KMS-11 (cell line): ENCODE data around the gene YWHAB.

Source experiments
- H2AFZ ChIP-seq: fragments of 200-600 bp; sonication (generic); 2 replicates; pipeline ENCODE4 v1.6.1; 2016; ENCODE audit warnings: antibody characterized with exemption, mixed run types, low read depth
- H3K27ac ChIP-seq: fragments of 200-600 bp; sonication (generic); 2 replicates; pipeline ENCODE4 v1.6.1; 2016; ENCODE audit warnings: mild to moderate bottlenecking, mixed run types
- H3K27me3 ChIP-seq: fragments of 200-600 bp; sonication (generic); 2 replicates; pipeline ENCODE4 v1.6.1; 2017; ENCODE audit warnings: mild to moderate bottlenecking, low read depth, mixed run types, moderate library complexity; ENCODE audit not compliant: insufficient read depth
- H3K36me3 ChIP-seq: fragments of 200-600 bp; sonication (generic); 2 replicates; pipeline ENCODE4 v1.6.1; 2017; ENCODE audit warnings: mild to moderate bottlenecking, mixed run types; ENCODE audit not compliant: insufficient read depth
- H3K4me1 ChIP-seq: fragments of 200-600 bp; sonication (generic); 2 replicates; pipeline ENCODE4 v1.6.1; 2016; ENCODE audit warnings: mild to moderate bottlenecking, low read depth, mixed run types; ENCODE audit not compliant: poor library complexity, severe bottlenecking
- H3K4me2 ChIP-seq: fragments of 200-600 bp; sonication (generic); 2 replicates; pipeline ENCODE4 v1.7.0; 2016; ENCODE audit warnings: mild to moderate bottlenecking, mixed run types
- H3K4me3 ChIP-seq: fragments of 200-600 bp; sonication (generic); IDR thresholded peaks from 2 replicates; pipeline ENCODE4 v1.6.1; 2017; ENCODE audit warnings: low read depth, low read length, mixed read lengths; ENCODE audit not compliant: insufficient read depth
- H3K79me2 ChIP-seq: fragments of 200-600 bp; sonication (generic); 2 replicates; pipeline ENCODE4 v1.6.1; 2016; ENCODE audit warnings: low read depth, mixed run types; ENCODE audit not compliant: insufficient read depth
- H3K9ac ChIP-seq: fragments of 200-600 bp; sonication (generic); 2 replicates; pipeline ENCODE4 v1.6.1; 2016; ENCODE audit warnings: mild to moderate bottlenecking, mixed run types
- H4K20me1 ChIP-seq: fragments of 200-600 bp; sonication (generic); 2 replicates; pipeline ENCODE4 v1.6.1; 2016; ENCODE audit warnings: mild to moderate bottlenecking, mixed run types; ENCODE audit not compliant: insufficient read depth
- CTCF ChIP-seq: fragments of 200-600 bp; sonication (generic); conservative IDR thresholded peaks from 2 replicates; pipeline ENCODE4 v1.6.1; 2017; ENCODE audit warnings: low read depth, mild to moderate bottlenecking, antibody characterized with exemption, low read length, moderate library complexity, mixed read lengths

The YWHAB gene

GRCh38 chr20:44885392-44886265 lies at the start of gene YWHAB:
YWHAB (plus strand) TSS chr20:44885705; CDS start chr20:44901534, 15,829 bp downstream.
- H3K36me3 ChIP-seq, result no peaks in the 10 kb centered on the region
- H3K4me2 ChIP-seq, result peak within 1 kb of the TSS; percentile 93
- peak within 1 kb of the TSS; percentile 87 for H3K9ac ChIP-seq
- peak within 1 kb of the TSS; percentile 73 for H3K27ac ChIP-seq
- peaks cover 28% of the 10 kb centered on the region for H4K20me1 ChIP-seq
- H3K4me1 ChIP-seq, result peaks cover 45% of the 10 kb centered on the region
- H3K27me3 ChIP-seq, result no peaks in the 10 kb centered on the region
- peak within 1 kb of the TSS; percentile 64 for H2AFZ ChIP-seq
- no peak for TF ChIP-seq CTCF
- H3K79me2 ChIP-seq, result peaks cover 51% of the 10 kb centered on the region
- H3K4me3 ChIP-seq, result peak within 1 kb of the TSS; percentile 60

GRCh38 chr20:44836601-44837120 lies 48.8 kb upstream of the YWHAB start:
- Histone ChIP-seq H3K9ac (no peak overlapping the region), H3K4me3 (no peak overlapping the region), H3K27me3 (no peaks in the 10 kb centered on the region), H3K27ac (no peak overlapping the region), H3K79me2 (no peaks in the 10 kb centered on the region), H2AFZ (no peak overlapping the region), H3K4me2 (no peak overlapping the region), H3K36me3 (no peaks in the 10 kb centered on the region), H3K4me1 (no peaks in the 10 kb centered on the region), H4K20me1 (no peaks in the 10 kb centered on the region)
- no peak for TF ChIP-seq CTCF

- H3K36me3 ChIP-seq, result no peaks in the 10 kb centered on the region
- H3K27ac ChIP-seq, result no peak overlapping the region
- H3K4me1 ChIP-seq, result no peaks in the 10 kb centered on the region
- H3K4me3 ChIP-seq, result no peak overlapping the region
- H2AFZ ChIP-seq, result no peak overlapping the region
- H3K27me3 ChIP-seq, result no peaks in the 10 kb centered on the region
- no peaks in the 10 kb centered on the region for H3K79me2 ChIP-seq
- no peak for TF ChIP-seq CTCF
- no peak overlapping the region for H3K4me2 ChIP-seq
- H3K9ac ChIP-seq, result no peak overlapping the region
- no peaks in the 10 kb centered on the region for H4K20me1 ChIP-seq
Measured at GRCh38 chr20:44837946-44838345, 47.6 kb upstream of the YWHAB start.

GRCh38 chr20:44838521-44838920 lies 47.0 kb upstream of the YWHAB start:
- no peaks in the 10 kb centered on the region for H3K36me3 ChIP-seq
- no peak overlapping the region for H3K4me3 ChIP-seq
- H4K20me1 ChIP-seq, result no peaks in the 10 kb centered on the region
- no peak overlapping the region for H3K27ac ChIP-seq
- no peak overlapping the region for H2AFZ ChIP-seq
- no peaks in the 10 kb centered on the region for H3K79me2 ChIP-seq
- no peak for TF ChIP-seq CTCF
- H3K4me2 ChIP-seq, result no peak overlapping the region
- no peaks in the 10 kb centered on the region for H3K4me1 ChIP-seq
- no peak overlapping the region for H3K9ac ChIP-seq
- H3K27me3 ChIP-seq, result no peaks in the 10 kb centered on the region
